ENCODE results near the gene TMEM44.

- no peak for TF ChIP-seq CTCF (IDR thresholded peaks at IDR 0.05; ENCODE audit: low read depth, low read length)
- TF ChIP-seq EZH2phosphoT487 (IDR thresholded peaks at IDR 0.05; ENCODE audit: low read depth), result no peak
Observed at GRCh38 chr3:194617827-194618226, 15.4 kb downstream of the TMEM44 start.
